NCI-H2227 treated with DMSO at 0.1 percent for 48 hours (cell line): Measurements from ENCODE around the gene VASH1.

Experiments used
- DNase-seq: peaks from one replicate; lab custom pipeline; 2025; lab: John Stamatoyannopoulos, UW

VASH1 gene

GRCh38 chr14:76772300-76773187 is 11.3 kb downstream of the VASH1 start:
- DNase-seq, result no peak

GRCh38 chr14:76773188-76773885 is 12.1 kb downstream of the VASH1 start:
- DNase-seq, result no peak

DNA sequence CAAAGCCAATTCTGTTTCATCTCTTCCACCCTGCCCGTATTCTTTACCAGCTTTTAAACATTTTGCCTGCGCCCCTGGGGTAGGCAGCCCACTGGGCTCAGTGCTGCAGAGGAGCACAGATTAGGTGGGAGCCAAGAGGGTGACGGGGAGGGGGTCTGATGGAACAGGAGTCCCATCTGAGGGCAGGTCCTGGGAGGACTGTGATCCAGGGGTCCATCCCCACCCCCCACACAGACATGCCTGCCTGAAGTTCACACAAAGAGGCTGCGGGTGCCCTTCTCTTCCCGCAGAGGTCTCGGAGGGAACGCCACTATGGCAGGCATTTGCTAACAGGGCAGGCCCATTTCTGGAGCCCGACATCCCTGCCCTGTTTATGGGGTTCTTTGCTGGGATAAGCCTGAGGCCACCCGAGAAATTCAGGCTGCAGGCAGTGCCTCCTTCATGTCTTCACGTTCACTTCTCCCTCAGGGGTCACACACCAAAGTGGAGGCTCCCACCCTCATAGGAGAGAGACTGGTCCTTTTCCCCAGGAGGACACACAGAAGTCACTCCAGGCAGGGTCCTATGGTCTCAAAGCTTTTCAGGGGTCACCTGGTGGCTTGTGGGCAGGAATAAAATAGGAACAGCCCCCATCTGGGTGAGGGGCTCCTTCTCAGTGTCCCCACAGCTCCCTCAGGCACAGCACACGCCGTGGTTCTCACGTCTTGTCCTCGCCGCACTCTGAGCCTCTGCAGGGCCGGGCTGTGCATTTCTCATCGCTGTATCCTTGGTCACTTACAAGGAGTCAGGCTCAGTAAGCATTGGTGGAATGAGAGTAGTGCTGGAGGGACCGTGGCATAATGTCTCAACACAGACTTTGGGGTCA is 12.9 kb downstream of the VASH1 start:
- DNase-seq, result no peak

- DNase-seq, result no peak
These were observed 13.8 kb downstream of the VASH1 start for GRCh38 chr14:76774821-76775694.

GRCh38 chr14:76775695-76776427 is 14.6 kb downstream of the VASH1 start:
- no peak for DNase-seq

DNA sequence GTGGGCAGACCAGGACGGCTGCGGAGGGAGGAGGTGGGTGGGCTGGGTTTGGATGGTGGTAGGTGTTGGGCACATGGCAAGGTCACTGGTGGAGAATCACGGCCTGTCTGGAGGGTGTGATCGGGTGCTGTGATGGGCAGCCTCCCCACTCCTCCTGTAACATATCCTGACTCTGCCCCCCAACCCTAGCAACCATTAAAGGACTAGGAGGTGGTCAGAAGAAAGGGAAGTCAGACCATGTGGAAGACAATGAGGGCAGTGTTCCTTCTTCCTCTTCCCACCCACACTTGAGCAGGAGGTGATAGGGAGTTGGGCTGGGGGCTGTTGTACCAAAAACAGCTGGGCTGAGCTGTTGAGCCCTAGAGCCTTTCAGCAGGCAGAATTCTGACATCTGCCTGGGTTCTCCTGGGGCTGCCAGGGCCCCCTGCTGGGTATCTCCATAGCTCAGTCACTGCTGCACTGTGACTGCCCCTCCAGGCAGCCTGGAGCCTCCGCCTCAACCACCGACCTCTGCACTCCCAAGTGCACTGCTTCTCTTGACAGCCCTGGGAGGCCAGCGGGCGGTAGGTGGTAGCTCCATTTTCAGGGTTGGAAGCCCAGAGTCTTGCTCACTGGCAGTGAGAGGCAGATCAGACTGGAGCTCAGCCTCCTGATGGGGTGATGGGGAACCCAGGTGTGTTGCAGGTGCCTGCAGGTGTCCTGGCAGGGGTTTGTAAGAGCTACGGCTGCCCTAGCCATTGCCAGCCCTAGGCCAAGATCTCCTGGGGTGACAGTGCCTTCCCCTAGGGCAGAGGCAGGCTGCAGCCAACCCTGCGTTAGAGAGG is 15.4 kb downstream of the VASH1 start:
- DNase-seq, result no peak

DNA sequence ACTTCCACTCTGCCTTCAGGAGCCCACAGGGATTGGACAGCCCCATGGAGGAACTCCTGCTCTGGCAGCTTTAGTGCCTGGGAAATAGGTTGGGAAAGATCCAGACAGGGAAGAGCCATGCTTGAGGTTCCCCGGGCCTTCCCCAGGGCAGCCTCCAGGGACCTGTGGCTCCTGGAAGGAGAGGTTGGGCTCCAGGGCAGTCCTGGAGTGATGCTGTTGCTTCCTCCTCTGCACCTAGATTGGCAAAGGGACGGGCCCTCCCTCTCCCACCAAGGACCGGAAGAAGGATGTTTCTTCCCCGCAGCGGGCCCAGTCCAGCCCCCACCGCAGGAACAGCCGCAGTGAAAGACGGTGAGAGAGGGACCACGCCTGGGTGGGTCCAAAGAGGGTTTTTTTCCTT is 16.5 kb downstream of the VASH1 start:
- no peak for DNase-seq

DNA sequence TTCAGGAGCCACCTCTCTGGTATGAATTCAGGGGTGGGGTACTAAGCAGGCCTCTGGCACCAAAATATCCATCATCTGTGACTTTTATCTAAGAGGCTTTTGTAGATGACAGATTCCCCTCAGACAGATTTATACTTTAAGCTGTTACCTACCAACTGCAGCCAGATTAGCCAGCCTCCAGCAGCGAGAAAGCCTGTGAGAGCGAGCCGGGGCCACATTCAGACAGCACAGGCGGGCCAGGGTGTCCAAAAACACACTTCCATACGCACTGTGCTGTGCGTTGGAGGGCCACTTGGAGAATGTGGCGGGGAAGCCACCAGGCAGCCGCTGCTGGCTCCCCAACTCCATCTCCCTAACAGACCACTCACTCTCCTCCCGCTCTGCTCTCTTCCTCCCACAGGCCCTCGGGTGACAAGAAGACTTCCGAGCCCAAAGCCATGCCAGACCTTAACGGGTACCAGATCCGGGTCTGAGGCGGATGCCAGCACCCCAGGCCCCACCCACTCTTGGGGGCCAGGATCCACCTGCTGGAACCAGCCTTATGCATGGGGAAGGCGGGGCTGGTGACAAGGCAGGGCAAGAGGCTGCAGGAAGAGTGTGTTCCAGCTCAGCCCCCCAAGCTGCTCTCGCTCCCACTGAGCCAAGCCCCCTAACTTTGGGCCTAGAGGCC is 17.4 kb downstream of the VASH1 start:
- DNase-seq, result no peak

DNA sequence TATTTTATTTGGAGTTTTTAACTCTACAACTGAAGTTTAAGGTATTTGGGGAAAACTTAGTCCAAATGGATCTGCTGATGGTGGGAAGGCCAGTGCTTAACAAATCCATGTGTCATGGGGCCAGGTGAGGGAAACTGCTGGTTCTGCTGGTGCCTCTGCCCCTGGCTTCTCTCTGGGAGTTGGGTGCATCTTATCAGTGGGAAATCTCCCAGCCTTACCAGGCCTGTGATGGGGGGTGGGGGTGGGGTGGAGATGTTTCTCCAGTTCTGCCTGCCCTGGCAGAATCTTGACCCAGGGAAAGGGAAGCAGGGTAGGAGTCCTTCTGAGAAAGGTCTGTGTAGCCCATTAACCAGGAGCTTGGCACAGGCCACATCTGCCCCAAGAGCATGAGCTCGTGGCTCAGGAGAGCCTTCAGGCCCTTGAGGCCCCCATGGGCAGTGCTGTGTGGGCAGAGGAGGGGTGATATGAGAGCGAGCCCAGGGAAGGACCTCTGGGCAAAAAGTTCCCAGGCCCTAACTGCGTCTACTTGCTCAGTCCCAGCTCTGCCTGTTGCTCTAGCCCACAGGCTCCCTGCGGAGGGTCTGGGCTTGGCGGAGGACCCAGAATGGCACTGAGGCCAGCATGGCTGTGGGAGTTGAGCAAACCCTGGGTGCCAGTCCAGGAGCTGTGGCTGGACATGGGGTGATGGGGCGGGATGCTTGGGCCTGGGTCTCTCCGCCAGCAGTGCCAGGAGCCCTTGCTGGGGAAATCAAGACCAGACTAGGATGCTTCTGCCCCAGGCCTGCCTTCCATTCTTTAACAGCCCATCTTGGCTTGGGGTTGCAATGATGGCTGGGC is 18.2 kb downstream of the VASH1 start:
- DNase-seq, result no peak

DNA sequence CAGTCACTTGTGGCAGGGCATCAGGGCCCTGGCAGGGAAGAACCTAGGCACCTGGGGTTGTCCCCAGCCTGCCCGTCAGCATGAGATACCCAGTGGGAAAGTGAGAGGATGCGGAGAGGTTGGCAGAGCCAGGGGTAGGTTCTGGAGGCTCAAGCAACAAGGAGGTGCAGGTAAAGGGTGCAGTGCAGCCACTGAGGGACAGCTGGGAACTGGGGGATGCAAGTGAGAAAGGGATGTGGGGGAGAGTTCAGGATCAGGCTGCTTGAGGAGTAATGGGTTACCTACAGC is 18.7 kb downstream of the VASH1 start:
- DNase-seq, result no peak

- no peak for DNase-seq
These were observed 19.1 kb downstream of the VASH1 start for GRCh38 chr14:76780360-76780759.

- no peak for DNase-seq
These were observed 19.8 kb downstream of the VASH1 start for GRCh38 chr14:76780875-76781647.

- DNase-seq, result no peak
These were observed 20.4 kb downstream of the VASH1 start for GRCh38 chr14:76781648-76782051.

DNA sequence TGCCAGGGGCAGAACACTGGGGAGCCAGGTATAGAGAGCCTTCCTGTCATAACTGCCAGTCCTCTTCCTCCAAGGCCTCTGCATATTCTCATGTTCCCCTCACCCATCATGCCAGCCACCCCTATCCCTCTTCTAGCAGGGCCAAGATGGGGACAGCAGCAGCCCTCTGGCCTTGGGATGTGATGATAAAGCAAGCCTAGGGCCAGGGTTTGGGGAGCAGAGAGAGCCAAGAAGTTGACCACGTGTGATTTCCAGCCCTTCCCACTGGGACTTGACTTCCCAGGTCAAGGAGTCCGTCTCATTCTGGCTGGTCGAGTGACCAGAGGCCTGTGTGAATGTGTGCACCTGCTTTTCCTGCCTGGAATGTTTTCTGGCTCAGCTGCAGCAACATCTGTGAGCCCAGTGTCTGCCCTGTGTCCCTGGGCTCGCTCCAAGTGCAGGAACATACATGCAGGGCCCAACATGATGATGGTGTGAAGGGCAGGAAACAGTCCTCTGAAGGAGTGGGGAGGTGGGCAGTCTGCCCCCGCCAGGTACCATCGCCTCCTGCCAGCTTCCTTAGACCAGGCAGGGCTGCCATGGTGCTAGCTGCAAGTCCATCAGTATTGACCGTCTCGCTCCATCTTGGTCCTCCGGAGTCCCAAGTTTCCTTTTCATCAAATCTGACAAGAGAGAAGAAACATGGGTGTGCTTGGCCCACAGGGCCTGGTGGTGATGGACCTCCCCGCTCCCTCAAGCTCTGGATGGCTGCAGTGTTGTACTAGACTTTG is 21.0 kb downstream of the VASH1 start:
- DNase-seq, result no peak

- DNase-seq, result no peak
These were observed 21.8 kb downstream of the VASH1 start for GRCh38 chr14:76782885-76783566.

DNA sequence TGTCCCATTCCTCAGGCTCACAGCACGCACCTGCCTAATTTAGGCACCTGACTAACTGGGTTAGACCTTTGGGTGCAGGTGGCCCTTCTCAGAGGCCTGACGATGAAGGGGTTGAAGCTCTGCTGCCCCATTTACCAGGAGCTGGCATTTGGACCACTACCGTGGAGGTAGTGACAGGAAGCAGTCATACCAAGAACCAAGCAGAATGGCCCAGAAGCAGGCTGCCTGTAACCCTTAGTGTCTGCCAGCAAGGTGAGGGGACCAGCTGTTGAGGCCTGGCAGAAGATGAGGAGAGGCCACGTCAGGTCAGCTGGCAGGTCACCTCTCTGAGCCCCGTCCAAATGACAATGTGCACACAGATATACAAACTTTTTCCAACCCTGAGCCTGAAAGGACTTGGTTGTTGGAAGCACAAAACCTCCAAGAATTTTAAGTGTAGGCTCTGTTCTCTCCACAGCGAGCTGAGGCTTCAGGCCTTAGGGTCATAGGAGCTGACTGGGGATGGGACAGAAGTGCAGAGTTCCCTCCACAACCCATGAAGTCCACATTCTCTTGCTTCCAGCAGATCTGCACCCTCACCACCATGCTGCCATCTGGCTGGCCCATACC is 23.1 kb downstream of the VASH1 start:
- no peak for DNase-seq
